Mesothelial cell of epicardium (in vitro differentiated cells): ENCODE measurements around the gene FREM3. TPM values are rescaled to one million over a fixed set of nuclear protein-coding genes. Genes with fewer than 3 reads are reported as not detected.

Source experiments
- DNase-seq, 2 experiments: peaks; one replicate each; pipeline ENCODE4 v3.0.0; 2021; ENCODE audit warnings: low spot score in 2 of 2; ENCODE audit not compliant: unreplicated experiment in 2 of 2
- H3K27ac Mint-ChIP-seq: 2 replicates; pipeline ENCODE4 v1.8.0; 2021; ENCODE audit warnings: mixed read lengths
- H3K27me3 Mint-ChIP-seq: 2 replicates; pipeline ENCODE4 v1.8.0; 2021; ENCODE audit warnings: low read depth, mixed read lengths
- H3K36me3 Mint-ChIP-seq: 2 replicates; pipeline ENCODE4 v1.8.0; 2021; ENCODE audit warnings: mixed read lengths
- H3K4me1 Mint-ChIP-seq: 2 replicates; pipeline ENCODE4 v1.8.0; 2021; ENCODE audit warnings: mixed read lengths
- H3K4me3 Mint-ChIP-seq: 2 replicates; pipeline ENCODE4 v1.8.0; 2021; ENCODE audit warnings: mild to moderate bottlenecking, moderate library complexity, mixed read lengths
- H3K9me3 Mint-ChIP-seq: 2 replicates; pipeline ENCODE4 v1.8.0; 2021; ENCODE audit warnings: mixed read lengths
- total RNA-seq: library from RNA; stranded (reverse); gene quantifications from 3 replicates; pipeline ENCODE4 v1.2.1, GENCODE V29; 2021
- TF ChIP-seq, protein P1 (sequence below): fragments of 200-600 bp; sonication (generic); IDR thresholded peaks from one replicate; pipeline ENCODE4 v1.5.0; 2021; ENCODE audit warnings: antibody characterized with exemption; ENCODE audit not compliant: unreplicated experiment

The FREM3 gene
- total RNA-seq, 1 donor from 2014 or later = not detected

DNA sequence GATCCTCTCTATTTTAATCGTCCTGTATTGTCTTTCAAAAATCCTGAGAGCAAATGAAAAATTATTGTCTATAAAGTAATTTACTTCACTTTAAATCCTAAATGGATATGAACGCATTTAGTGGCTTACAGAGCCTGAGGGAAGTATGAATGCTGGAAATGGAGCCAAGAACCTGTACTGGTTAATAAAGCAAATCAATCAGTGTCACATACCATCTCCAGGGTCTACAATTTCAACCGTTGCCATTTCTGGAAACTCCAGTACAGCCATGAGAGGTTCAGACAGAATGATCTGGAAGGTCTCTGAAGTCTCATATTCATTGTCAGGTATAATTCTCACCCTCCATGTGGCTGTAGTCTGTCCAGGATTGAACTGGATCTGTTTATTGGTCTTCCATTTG lies 76.6 kb downstream of the FREM3 start:
- peaks cover 21% of the 10 kb centered on the region for H3K4me1 Mint-ChIP-seq
- H3K27ac Mint-ChIP-seq = no peak overlapping the region
- no peaks in the 10 kb centered on the region for H3K9me3 Mint-ChIP-seq
- no peaks in the 10 kb centered on the region for H3K36me3 Mint-ChIP-seq
- no peak overlapping the region for H3K4me3 Mint-ChIP-seq
- TF ChIP-seq, protein P1, sequence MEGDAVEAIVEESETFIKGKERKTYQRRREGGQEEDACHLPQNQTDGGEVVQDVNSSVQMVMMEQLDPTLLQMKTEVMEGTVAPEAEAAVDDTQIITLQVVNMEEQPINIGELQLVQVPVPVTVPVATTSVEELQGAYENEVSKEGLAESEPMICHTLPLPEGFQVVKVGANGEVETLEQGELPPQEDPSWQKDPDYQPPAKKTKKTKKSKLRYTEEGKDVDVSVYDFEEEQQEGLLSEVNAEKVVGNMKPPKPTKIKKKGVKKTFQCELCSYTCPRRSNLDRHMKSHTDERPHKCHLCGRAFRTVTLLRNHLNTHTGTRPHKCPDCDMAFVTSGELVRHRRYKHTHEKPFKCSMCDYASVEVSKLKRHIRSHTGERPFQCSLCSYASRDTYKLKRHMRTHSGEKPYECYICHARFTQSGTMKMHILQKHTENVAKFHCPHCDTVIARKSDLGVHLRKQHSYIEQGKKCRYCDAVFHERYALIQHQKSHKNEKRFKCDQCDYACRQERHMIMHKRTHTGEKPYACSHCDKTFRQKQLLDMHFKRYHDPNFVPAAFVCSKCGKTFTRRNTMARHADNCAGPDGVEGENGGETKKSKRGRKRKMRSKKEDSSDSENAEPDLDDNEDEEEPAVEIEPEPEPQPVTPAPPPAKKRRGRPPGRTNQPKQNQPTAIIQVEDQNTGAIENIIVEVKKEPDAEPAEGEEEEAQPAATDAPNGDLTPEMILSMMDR = no peak
- peaks cover 16% of the 10 kb centered on the region for H3K27me3 Mint-ChIP-seq
- no peak for DNase-seq

DNA sequence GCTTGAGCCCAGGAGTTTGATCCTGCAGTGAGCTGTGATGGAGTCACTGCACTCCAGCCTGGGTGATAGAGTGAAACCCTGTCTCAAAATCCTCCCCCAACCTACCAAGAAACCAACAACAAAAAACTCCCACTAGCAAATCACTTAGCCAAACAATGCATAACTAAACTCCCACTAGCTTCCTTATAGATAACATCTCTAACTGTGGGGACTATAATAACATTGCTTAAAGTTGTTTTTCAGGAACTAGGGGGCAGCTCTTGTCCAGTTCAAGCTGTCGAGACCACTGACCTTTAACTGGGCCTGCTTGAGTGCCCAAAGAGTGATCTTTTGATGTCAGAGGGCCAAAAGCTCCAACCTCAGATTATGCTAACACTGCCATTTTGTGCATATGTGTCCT lies 81.7 kb downstream of the FREM3 start:
- H3K4me3 Mint-ChIP-seq = no peak overlapping the region
- peaks cover 15% of the 10 kb centered on the region for H3K27me3 Mint-ChIP-seq
- H3K27ac Mint-ChIP-seq = no peak overlapping the region
- H3K9me3 Mint-ChIP-seq = peaks cover 5% of the 10 kb centered on the region
- TF ChIP-seq, protein P1 = no peak
- no peak for DNase-seq
- no peaks in the 10 kb centered on the region for H3K4me1 Mint-ChIP-seq
- no peaks in the 10 kb centered on the region for H3K36me3 Mint-ChIP-seq

DNA sequence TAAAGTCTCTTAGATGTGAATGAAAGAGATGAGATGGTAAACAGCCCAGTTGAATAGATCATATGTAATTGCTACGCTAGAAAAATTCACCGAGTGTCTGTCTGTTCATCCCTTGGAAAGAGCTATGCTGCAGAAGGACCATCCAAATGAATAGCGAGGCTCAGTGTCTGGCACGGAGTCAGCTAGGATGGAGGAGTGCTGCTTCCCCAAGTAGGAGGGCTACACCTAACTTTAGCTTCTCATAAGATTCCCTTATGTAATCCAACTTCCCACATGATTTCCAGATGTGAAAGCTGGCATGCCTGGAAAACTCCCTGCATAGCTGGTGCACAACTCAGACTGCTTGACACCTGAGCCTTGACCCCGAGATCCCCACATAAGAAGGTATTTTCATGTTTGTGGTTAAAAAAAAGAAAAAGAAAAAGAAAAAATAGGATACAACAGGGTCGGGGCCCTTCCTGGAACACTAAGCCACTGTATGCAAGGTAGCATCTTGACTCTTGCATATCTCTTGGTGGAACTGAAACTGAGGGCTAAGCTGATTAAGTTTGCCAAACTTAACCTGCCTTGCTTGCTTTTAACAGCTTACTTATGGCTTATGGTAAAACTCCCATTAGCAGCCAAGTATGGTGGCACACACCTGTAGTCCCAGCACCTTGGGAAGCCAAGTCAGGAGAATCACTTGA lies 82.3 kb downstream of the FREM3 start:
- no peak for DNase-seq
- H3K4me1 Mint-ChIP-seq = no peaks in the 10 kb centered on the region
- H3K27me3 Mint-ChIP-seq = peaks cover 18% of the 10 kb centered on the region
- no peaks in the 10 kb centered on the region for H3K36me3 Mint-ChIP-seq
- no peak overlapping the region for H3K27ac Mint-ChIP-seq
- H3K4me3 Mint-ChIP-seq = no peak overlapping the region
- H3K9me3 Mint-ChIP-seq = peaks cover 5% of the 10 kb centered on the region
- TF ChIP-seq, protein P1 = no peak

DNA sequence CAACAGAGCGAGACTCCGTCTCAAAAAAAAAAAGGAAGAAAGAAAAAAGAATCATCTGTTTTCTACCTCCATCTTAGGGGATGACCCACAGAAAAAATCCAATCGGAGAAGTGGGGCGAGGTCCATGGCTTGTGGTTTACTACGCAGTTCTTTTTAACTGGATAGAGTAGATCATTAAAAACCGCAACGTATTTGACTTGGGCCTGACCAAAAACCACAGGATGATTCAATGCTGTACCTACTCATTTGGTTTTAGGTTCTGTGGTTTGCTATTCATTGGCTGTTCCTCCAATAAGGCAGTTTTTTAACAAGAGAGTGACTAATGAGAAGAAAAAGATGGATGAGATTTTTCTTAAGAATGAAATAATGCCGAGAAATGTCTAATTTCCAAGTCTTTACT lies 83.7 kb downstream of the FREM3 start:
- Mint-ChIP-seq H3K4me3 (no peak overlapping the region), H3K4me1 (no peaks in the 10 kb centered on the region), H3K9me3 (peaks cover 5% of the 10 kb centered on the region), H3K27me3 (peaks cover 29% of the 10 kb centered on the region), H3K27ac (no peak overlapping the region), H3K36me3 (no peaks in the 10 kb centered on the region)
- TF ChIP-seq, protein P1 = no peak
- DNase-seq = no peak

DNA sequence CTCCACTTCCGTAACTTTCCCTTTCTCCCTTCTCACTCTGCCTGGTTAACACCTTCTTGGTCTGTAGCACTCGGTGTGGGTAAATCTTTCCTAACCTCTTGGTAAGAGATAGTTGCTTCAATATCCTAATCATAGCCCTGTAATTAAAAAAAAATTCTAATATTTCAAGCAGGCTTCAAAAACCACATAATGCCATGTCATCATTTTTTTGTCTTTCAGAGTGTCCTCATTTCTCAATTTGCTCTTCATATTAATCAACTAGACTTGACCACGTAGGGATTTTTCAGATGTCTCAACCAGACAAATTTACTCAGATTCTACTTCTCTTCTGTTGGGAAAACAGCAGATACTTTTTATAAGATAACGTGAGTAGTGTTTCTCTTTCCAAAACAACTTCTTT lies 91.0 kb downstream of the FREM3 start:
- H3K27me3 Mint-ChIP-seq = peaks cover 32% of the 10 kb centered on the region
- no peaks in the 10 kb centered on the region for H3K36me3 Mint-ChIP-seq
- no peak overlapping the region for H3K4me3 Mint-ChIP-seq
- no peak for DNase-seq
- TF ChIP-seq, protein P1 = no peak
- peaks cover 12% of the 10 kb centered on the region for H3K9me3 Mint-ChIP-seq
- H3K27ac Mint-ChIP-seq = no peak overlapping the region
- H3K4me1 Mint-ChIP-seq = no peaks in the 10 kb centered on the region
